ENCODE results near the gene HOXD3.

HOXD3 gene

DNA sequence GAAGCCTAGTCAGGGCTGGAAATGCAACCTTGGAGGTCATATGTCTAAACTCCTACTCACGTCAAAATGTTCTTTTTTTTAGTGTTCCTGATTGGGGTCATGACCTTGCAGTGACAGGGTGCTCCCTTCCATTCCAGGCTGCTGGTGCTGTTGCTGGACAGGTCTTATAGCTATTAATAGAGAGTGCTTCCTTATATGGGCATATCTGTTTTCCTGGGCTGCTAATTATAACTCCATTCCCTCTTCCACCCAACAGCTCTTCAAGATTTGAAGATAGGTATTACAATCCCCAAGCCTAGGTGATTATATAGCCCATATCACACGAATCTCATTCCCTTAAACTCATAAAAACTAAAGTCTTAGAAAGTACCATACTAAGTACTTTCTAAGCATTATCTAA, 12.6 kb downstream of the HOXD3 start:
- H3K27me3 ChIP-seq (ENCODE audit: control insufficient read depth, insufficient read depth, low read length): peaks cover 13% of the 10 kb centered on the region
- H3K27ac ChIP-seq (ENCODE audit: low read depth, low read length): no peak overlapping the region
- H3K4me1 ChIP-seq (ENCODE audit: control insufficient read depth, insufficient read depth, low read length): no peaks in the 10 kb centered on the region
- H3K36me3 ChIP-seq (ENCODE audit: control insufficient read depth, insufficient read depth, low read length): no peaks in the 10 kb centered on the region
- no peak overlapping the region for H3K4me3 ChIP-seq (ENCODE audit: low read length)
- no peak overlapping the region for H3K9ac ChIP-seq (ENCODE audit: low read length)

DNA sequence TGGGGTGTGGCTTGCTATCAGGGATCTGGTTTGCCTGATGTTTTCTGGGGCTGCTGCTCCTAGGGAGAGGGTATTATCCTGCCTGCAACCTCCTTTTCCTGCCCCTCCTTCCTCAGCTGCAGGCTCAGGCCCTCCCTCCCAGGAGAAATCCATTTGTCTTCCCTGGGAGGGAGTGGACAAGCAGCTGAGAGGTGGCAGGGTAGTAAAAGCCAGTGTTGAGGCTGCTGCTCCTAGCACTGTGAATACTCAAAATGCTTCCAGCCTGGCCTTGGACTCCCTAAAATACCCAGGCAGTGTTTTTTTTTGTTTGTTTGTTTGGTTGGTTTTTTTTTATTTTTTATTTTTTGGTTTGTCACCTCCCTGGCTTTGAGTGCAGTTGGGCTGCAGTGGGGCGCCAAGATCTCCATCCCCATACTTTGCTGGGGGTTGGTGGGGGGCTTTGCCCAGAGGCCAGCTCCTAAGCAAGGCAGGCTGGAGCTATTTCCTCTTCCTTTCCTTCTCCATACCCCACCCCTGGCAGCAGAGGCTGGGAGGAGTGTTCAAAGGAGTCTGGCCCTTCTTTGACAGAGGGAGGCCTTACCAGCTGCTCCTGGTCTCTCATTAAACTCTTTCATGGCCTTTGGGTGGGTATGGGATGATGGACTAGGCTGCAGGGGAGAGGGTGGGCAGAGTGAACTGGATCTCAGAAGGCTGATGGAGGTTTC, 13.6 kb downstream of the HOXD3 start:
- Histone ChIP-seq H3K4me3 (ENCODE audit: low read length) (no peak overlapping the region), H3K27me3 (ENCODE audit: control insufficient read depth, insufficient read depth, low read length) (peaks cover 14% of the 10 kb centered on the region), H3K4me1 (ENCODE audit: control insufficient read depth, insufficient read depth, low read length) (no peaks in the 10 kb centered on the region), H3K36me3 (ENCODE audit: control insufficient read depth, insufficient read depth, low read length) (no peaks in the 10 kb centered on the region), H3K27ac (ENCODE audit: low read depth, low read length) (no peak overlapping the region), H3K9ac (ENCODE audit: low read length) (no peak overlapping the region)

DNA sequence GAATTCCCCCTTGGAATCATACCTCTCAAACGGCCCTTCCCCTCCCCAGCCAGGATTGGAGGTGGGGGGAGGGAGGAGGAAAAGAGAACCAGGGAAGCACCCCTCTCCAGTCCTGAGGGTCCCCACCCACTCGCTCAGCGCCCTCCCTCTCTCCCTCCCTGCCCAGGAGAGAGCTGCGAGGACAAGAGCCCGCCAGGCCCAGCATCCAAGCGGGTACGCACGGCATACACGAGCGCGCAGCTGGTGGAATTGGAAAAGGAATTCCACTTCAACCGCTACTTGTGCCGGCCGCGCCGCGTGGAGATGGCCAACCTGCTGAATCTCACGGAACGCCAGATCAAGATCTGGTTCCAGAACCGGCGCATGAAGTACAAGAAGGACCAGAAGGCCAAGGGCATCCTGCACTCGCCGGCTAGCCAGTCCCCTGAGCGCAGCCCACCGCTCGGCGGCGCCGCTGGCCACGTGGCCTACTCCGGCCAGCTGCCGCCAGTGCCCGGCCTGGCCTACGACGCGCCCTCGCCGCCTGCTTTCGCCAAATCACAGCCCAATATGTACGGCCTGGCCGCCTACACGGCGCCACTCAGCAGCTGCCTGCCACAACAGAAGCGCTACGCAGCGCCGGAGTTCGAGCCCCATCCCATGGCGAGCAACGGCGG, 14.4 kb downstream of the HOXD3 start:
- no peak overlapping the region for H3K4me3 ChIP-seq (ENCODE audit: low read length)
- no peaks in the 10 kb centered on the region for H3K4me1 ChIP-seq (ENCODE audit: control insufficient read depth, insufficient read depth, low read length)
- H3K9ac ChIP-seq (ENCODE audit: low read length): no peak overlapping the region
- no peaks in the 10 kb centered on the region for H3K36me3 ChIP-seq (ENCODE audit: control insufficient read depth, insufficient read depth, low read length)
- no peak overlapping the region for H3K27ac ChIP-seq (ENCODE audit: low read depth, low read length)
- H3K27me3 ChIP-seq (ENCODE audit: control insufficient read depth, insufficient read depth, low read length): peaks cover 12% of the 10 kb centered on the region

DNA sequence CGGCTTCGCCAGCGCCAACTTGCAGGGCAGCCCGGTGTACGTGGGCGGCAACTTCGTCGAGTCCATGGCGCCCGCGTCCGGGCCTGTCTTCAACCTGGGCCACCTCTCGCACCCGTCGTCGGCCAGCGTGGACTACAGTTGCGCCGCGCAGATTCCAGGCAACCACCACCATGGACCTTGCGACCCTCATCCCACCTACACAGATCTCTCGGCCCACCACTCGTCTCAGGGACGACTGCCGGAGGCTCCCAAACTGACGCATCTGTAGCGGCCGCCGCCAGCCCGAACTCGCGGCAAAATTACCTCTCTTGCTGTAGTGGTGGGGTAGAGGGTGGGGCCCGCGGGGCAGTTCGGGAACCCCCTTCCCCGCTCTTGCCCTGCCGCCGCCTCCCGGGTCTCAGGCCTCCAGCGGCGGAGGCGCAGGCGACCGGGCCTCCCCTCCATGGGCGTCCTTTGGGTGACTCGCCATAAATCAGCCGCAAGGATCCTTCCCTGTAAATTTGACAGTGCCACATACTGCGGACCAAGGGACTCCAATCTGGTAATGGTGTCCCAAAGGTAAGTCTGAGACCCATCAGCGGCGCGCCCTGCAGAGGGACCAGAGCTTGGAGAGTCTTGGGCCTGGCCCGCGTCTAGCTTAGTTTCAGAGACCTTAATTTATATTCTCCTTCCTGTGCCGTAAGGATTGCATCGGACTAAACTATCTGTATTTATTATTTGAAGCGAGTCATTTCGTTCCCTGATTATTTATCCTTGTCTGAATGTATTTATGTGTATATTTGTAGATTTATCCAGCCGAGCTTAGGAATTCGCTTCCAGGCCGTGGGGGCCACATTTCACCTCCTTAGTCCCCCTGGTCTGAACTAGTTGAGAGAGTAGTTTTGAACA, 15.1 kb downstream of the HOXD3 start:
- H3K4me1 ChIP-seq (ENCODE audit: control insufficient read depth, insufficient read depth, low read length): no peaks in the 10 kb centered on the region
- no peak overlapping the region for H3K27ac ChIP-seq (ENCODE audit: low read depth, low read length)
- H3K36me3 ChIP-seq (ENCODE audit: control insufficient read depth, insufficient read depth, low read length): no peaks in the 10 kb centered on the region
- H3K4me3 ChIP-seq (ENCODE audit: low read length): no peak overlapping the region
- no peak overlapping the region for H3K9ac ChIP-seq (ENCODE audit: low read length)
- peaks cover 12% of the 10 kb centered on the region for H3K27me3 ChIP-seq (ENCODE audit: control insufficient read depth, insufficient read depth, low read length)

DNA sequence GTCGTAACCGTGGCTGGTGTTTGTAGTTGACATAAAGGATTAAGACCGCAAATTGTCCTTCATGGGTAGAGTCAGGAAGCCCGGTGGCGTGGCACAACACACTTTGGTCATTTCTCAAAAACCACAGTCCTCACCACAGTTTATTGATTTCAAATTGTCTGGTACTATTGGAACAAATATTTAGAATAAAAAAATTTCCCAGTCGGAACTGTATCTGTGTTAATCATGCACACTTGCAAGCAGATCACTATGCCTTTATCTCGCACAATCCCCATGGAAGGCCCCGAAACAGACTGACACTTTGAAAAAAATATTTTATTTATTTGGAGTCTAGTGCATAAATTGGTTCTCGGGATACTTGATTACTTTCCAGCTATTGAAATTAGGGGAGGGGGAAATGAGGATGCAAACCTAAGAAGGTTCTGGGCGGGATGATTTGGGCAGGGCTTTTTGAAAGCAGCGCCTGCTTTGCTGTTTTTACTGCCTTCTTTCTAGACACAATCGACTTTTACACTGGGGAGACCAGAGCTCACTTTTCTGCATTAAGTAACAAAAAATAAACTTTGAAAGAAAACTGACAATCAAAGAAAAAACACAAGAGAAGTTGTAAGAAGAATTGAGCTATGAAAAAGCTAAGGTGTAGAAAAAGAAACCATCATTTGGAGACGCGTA, 15.9 kb downstream of the HOXD3 start:
- no peak overlapping the region for H3K27ac ChIP-seq (ENCODE audit: low read depth, low read length)
- H3K27me3 ChIP-seq (ENCODE audit: control insufficient read depth, insufficient read depth, low read length): peaks cover 12% of the 10 kb centered on the region

DNA sequence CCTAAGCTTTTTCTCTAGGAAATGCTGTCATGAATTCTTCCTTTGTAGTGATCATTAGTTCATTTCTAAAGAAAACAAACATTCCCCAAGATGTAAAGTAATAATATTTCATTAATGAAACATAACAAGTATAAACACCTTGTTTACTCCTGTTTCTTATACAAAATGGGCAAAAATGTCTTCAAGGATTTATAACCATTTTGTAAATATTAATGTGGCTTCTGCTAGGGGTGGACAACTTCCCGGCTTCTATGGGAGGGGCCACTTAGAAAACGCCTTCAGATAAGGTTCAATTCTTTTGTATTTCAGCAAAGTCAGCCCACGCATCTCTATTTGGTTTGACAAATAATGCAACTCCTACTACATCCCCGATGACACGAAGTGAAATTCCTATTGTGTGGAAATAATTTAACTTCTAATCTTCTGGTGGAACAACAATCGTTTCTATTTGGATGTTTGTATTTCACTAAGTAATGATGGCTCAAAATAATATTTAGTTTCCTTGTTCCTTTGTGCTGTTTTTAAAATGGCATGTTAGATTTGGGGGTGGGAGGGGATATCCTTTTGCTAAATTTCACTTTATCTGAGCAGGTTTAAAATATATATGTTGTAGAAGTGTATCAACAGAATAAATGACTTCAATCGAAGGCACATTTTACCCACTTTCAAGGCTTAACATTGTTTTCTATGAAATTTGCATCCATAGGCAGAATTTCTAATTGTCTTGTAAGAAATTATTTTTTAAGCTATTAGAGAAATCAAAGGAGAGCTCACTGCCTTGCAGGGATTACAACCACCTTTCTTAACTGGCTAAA, 16.7 kb downstream of the HOXD3 start:
- H3K4me1 ChIP-seq (ENCODE audit: control insufficient read depth, insufficient read depth, low read length): no peaks in the 10 kb centered on the region
- peaks cover 12% of the 10 kb centered on the region for H3K27me3 ChIP-seq (ENCODE audit: control insufficient read depth, insufficient read depth, low read length)

More for the DNA sequence above, 15.9 kb downstream of the HOXD3 start:
- no peak overlapping the region for H3K9ac ChIP-seq (ENCODE audit: low read length)
- H3K4me3 ChIP-seq (ENCODE audit: low read length): no peak overlapping the region
- no peaks in the 10 kb centered on the region for H3K36me3 ChIP-seq (ENCODE audit: control insufficient read depth, insufficient read depth, low read length)
- H3K4me1 ChIP-seq (ENCODE audit: control insufficient read depth, insufficient read depth, low read length): no peaks in the 10 kb centered on the region

DNA sequence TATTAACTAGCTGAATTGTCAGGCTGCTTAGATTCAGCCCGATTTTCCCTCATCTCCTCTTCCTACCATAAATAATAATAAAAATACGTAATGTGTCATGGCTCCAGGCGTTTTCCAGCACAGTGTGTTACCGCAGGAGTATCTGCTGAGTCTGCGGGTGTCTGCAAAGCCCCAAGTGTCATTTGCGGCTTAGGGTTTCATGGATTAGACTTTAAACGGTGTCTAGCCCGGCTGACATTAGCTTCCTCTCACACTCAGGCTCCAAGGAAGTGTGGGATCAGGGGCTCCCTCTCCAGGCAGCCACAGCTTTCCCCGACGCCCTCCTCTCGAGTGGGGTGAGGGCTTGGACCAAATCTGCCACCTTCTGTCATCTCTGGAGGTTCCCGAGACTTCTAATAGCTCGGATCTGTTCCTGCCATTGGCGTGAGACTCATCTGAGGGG, 17.3 kb downstream of the HOXD3 start:
- H3K9ac ChIP-seq (ENCODE audit: low read length): no peak overlapping the region
- H3K4me1 ChIP-seq (ENCODE audit: control insufficient read depth, insufficient read depth, low read length): no peaks in the 10 kb centered on the region
- no peaks in the 10 kb centered on the region for H3K36me3 ChIP-seq (ENCODE audit: control insufficient read depth, insufficient read depth, low read length)
- H3K27ac ChIP-seq (ENCODE audit: low read depth, low read length): no peak overlapping the region
- peaks cover 12% of the 10 kb centered on the region for H3K27me3 ChIP-seq (ENCODE audit: control insufficient read depth, insufficient read depth, low read length)
- H3K4me3 ChIP-seq (ENCODE audit: low read length): no peak overlapping the region

More for the DNA sequence above, 16.7 kb downstream of the HOXD3 start:
- Histone ChIP-seq H3K36me3 (ENCODE audit: control insufficient read depth, insufficient read depth, low read length) (no peaks in the 10 kb centered on the region), H3K27ac (ENCODE audit: low read depth, low read length) (no peak overlapping the region), H3K9ac (ENCODE audit: low read length) (no peak overlapping the region), H3K4me3 (ENCODE audit: low read length) (no peak overlapping the region)

DNA sequence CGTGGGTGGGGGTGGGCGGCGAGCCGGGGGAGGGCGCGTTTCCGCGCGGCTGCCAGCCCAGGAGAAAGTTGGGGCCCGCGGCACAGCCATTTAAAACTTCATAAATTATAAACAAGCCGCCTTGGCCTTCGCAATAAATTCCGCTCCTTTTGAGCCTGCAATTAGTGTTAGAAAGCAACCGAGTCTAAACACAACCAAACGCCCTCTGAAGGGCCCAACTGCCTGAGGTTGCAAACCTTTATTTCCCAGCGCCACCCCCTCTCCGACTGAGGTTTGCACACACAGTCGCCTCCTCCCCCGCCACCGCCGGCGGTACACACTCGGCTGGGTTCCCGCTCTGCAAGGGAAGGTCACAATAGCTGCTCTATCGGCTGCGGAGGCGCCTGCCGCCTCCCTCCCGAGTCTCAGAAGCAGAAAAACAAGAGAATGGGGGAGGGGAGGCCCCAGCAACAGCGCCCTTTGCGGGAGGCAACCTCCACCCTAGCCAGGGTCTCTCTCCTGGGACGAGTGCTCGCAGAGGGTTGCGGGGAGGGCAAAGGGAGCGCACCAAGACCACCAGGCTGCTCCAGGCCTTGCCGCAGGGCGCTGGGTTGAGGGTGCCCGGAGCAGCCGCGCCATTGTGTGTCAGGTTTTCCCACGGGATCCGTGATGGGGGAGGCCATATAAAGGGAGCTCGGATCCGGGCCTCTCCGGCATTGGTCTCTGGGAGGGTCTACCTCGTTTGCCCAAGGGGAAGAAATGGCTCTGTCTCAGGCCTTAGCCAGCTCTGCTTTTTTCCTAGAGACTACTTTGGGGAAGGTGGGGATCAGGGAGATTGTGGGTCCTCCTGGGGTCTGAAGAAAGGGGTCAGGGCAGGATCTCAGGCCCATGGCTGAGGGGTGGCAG, 18.0 kb downstream of the HOXD3 start:
- peak overlapping the region; percentile 31 for H3K4me3 ChIP-seq (ENCODE audit: low read length)
- H3K4me1 ChIP-seq (ENCODE audit: control insufficient read depth, insufficient read depth, low read length): no peaks in the 10 kb centered on the region
- H3K27ac ChIP-seq (ENCODE audit: low read depth, low read length): no peak overlapping the region
- no peak overlapping the region for H3K9ac ChIP-seq (ENCODE audit: low read length)
- H3K27me3 ChIP-seq (ENCODE audit: control insufficient read depth, insufficient read depth, low read length): peaks cover 12% of the 10 kb centered on the region
- no peaks in the 10 kb centered on the region for H3K36me3 ChIP-seq (ENCODE audit: control insufficient read depth, insufficient read depth, low read length)

DNA sequence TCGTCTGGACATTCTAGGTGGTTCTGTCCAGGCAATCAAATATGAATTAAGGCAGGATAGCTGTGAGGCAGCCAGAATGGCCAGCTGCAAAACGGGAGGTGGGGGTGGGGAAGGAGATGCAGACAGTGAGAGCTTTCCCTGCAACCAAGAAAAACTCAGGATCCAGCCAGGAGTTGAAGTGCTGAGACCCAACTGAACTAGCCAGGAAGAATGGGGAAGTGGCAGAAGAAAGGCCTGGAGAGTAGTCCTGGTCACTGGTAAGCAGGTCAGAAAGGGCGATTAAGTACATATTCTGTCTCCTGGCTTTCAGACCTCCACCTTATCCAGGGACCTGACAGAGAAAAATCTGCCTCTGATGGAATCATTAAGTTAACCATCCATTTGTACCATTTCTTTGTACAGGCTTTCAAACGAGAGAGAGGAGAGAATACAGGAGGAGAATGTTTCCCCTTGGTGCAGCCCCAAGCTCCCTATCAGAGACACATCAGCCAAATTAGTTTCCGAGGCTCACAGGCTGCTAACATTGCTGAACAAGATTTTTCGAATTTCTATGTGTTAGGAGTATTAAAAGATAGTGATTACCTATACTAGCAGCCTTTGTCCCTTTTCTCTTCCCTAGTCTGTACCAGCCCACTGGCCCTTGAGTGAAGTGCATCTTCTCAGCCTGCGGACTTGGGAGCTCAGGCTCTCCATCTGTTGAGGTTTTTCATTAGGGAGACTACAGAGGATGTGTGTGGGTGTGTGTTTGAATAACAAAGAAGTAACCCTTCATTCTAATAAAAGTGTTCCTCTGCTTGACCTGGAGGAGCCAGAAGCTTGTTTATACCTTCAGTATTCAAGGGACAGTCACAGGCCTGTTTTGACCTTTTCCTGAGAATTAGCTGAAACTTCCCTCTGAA, 18.9 kb downstream of the HOXD3 start:
- no peak overlapping the region for H3K27ac ChIP-seq (ENCODE audit: low read depth, low read length)
- H3K9ac ChIP-seq (ENCODE audit: low read length): no peak overlapping the region
- H3K36me3 ChIP-seq (ENCODE audit: control insufficient read depth, insufficient read depth, low read length): no peaks in the 10 kb centered on the region
- H3K4me1 ChIP-seq (ENCODE audit: control insufficient read depth, insufficient read depth, low read length): no peaks in the 10 kb centered on the region
- peaks cover 12% of the 10 kb centered on the region for H3K27me3 ChIP-seq (ENCODE audit: control insufficient read depth, insufficient read depth, low read length)
- H3K4me3 ChIP-seq (ENCODE audit: low read length): no peak overlapping the region

DNA sequence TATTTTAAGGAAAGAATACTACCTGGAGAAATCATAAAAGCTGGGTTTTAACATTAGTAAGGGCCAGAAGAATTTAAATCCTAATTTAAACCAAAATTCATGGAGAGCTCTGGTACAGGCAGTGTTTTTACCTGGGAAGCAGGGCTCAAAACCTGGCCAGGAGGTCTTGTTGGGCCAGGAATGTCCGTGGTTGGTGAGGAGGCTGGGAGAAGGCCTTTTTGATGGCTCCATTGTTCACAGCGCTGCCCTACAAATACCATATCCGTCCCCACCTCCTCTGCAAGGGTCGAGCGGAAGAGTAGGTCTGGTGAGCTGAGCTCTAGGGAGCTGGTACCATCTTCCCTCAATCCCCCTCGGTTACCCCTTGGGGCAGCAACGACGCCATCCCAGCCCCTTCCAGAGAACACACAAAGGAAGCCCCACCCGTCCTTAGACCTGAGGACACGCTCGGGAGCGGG, 20.5 kb downstream of the HOXD3 start:
- Histone ChIP-seq H3K27ac (ENCODE audit: low read depth, low read length) (no peak overlapping the region), H3K9ac (ENCODE audit: low read length) (no peak overlapping the region), H3K4me1 (ENCODE audit: control insufficient read depth, insufficient read depth, low read length) (no peaks in the 10 kb centered on the region), H3K36me3 (ENCODE audit: control insufficient read depth, insufficient read depth, low read length) (no peaks in the 10 kb centered on the region), H3K27me3 (ENCODE audit: control insufficient read depth, insufficient read depth, low read length) (peaks cover 6% of the 10 kb centered on the region), H3K4me3 (ENCODE audit: low read length) (peak overlapping the region; percentile 63)

All from rectal smooth muscle tissue (tissue), 1 donor.